ENCODE results near the gene APCDD1L.

DNA sequence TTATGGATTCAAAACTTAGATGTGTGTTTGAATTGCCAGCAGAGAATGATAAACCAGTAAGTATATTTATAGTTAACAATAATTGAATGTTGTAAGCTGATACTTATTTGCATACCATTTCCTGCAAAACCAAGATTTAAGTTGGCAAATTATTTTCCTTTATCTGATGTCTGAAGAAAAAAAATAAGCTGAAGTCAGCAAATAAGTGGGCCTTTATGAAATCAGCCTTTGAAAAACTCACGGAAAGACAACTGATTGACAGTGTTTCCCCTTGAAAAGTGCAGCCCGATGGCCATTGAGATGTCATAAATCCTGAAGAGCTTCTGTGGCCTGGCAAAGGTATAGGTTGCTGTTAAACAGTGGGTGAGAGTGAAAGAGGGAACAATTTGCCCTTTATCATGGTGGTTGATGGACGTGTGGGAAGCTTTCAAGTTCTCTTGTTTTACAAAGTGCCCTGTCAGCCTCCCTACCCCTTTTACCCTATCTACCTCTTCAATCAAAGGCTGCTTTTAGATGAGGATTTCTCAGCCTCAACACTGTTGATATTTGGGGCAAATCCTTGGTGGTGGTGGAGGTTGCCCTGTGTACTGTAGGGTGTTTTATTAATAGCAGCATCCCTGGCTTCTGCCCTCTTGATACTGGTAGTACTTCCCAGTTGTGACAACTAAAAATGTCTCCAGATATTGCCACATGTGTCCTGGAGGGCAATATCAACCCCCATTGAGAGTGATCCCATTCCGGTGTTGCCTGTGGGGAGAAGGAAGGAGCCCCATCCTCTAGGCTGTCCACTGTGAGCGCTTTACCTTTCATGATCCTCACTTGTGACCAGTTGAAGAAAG, 76.0 kb downstream of the APCDD1L start:
- TF ChIP-seq BRCA1 (IDR thresholded peaks at IDR 0.05; ENCODE audit: low read depth, low read length) (no peak), EZH2 (IDR thresholded peaks at IDR 0.05; ENCODE audit: low read depth, low read length, severe bottlenecking) (no peak), CTCF (IDR thresholded peaks at IDR 0.05; ENCODE audit: control extremely low read depth in 1 of 3, insufficient read depth in 1 of 3, low read depth in 1 of 3, low read length in 3 of 3) (no peak), PHF8 (conservative IDR thresholded peaks at IDR 0.05; ENCODE audit: low read depth, low read length) (no peak), CBX5 (IDR thresholded peaks at IDR 0.05; ENCODE audit: low read depth, low read length) (no peak), POLR2A (IDR thresholded peaks at IDR 0.05; ENCODE audit: control extremely low read depth in 1 of 2, low read depth in 2 of 2, low read length in 2 of 2) (no peak), EP300 (IDR thresholded peaks at IDR 0.05; ENCODE audit: borderline replicate concordance in 1 of 2, low read depth in 2 of 2, low read length in 2 of 2) (no peak), RFX5 (IDR thresholded peaks at IDR 0.05; ENCODE audit: borderline replicate concordance, low read depth, low read length) (no peak), FOSL1 (IDR thresholded peaks at IDR 0.05; ENCODE audit: insufficient read depth, low read depth, low read length) (no peak), POLR2AphosphoS5 (IDR thresholded peaks at IDR 0.05; ENCODE audit: low read depth, low read length) (no peak), TAF1 (IDR thresholded peaks at IDR 0.05; ENCODE audit: low read depth, low read length) (no peak), GABPA (IDR thresholded peaks at IDR 0.05; ENCODE audit: borderline replicate concordance, insufficient read depth, low read length) (no peak), CEBPB (IDR thresholded peaks at IDR 0.05; ENCODE audit: low read depth, low read length) (no peak)
